Measurements from ENCODE around the gene SLC35E1. TPM values are rescaled to one million over a fixed set of nuclear protein-coding genes. Genes with fewer than 3 reads are reported as not detected.

SLC35E1 gene
- total RNA-seq, 1 donor from 2014 or later = 44.5 TPM

- DNase-seq (ENCODE audit: extremely low spot score, unreplicated experiment) = no peak
- TF ChIP-seq CTCF (conservative IDR thresholded peaks at IDR 0.05) = no peak
- Mint-ChIP-seq H3K27me3 (no peaks in the 10 kb centered on the region), H3K4me1 (ENCODE audit: unreplicated experiment) (peaks cover 9% of the 10 kb centered on the region), H3K4me3 (no peak overlapping the region), H3K27ac (no peak overlapping the region), H3K36me3 (peaks cover 3% of the 10 kb centered on the region), H3K9me3 (no peaks in the 10 kb centered on the region)
Observed at GRCh38 chr19:16577531-16577985, 5.3 kb upstream of the SLC35E1 start.

GRCh38 chr19:16576690-16577530 lies 4.7 kb upstream of the SLC35E1 start:
- no peaks in the 10 kb centered on the region for H3K27me3 Mint-ChIP-seq
- H3K4me1 Mint-ChIP-seq (ENCODE audit: unreplicated experiment) = peaks cover 12% of the 10 kb centered on the region

GRCh38 chr19:16575861-16576689 lies 3.9 kb upstream of the SLC35E1 start:
- Mint-ChIP-seq H3K4me1 (ENCODE audit: unreplicated experiment) (peaks cover 12% of the 10 kb centered on the region), H3K4me3 (no peak overlapping the region), H3K9me3 (no peaks in the 10 kb centered on the region), H3K27ac (no peak overlapping the region), H3K36me3 (peaks cover 3% of the 10 kb centered on the region), H3K27me3 (no peaks in the 10 kb centered on the region)
- TF ChIP-seq CTCF (conservative IDR thresholded peaks at IDR 0.05) = no peak
- DNase-seq (ENCODE audit: extremely low spot score, unreplicated experiment) = no peak

More at GRCh38 chr19:16576690-16577530, 4.7 kb upstream of the SLC35E1 start:
- H3K27ac Mint-ChIP-seq = no peak overlapping the region
- TF ChIP-seq CTCF (conservative IDR thresholded peaks at IDR 0.05) = no peak
- no peak overlapping the region for H3K4me3 Mint-ChIP-seq
- DNase-seq (ENCODE audit: extremely low spot score, unreplicated experiment) = no peak
- H3K36me3 Mint-ChIP-seq = peaks cover 3% of the 10 kb centered on the region
- no peaks in the 10 kb centered on the region for H3K9me3 Mint-ChIP-seq

GRCh38 chr19:16575282-16575681 lies 3.1 kb upstream of the SLC35E1 start:
- no peak for DNase-seq (ENCODE audit: extremely low spot score, unreplicated experiment)
- Mint-ChIP-seq H3K27me3 (no peaks in the 10 kb centered on the region), H3K9me3 (no peaks in the 10 kb centered on the region), H3K4me1 (ENCODE audit: unreplicated experiment) (peaks cover 12% of the 10 kb centered on the region), H3K36me3 (peaks cover 3% of the 10 kb centered on the region), H3K4me3 (no peak overlapping the region), H3K27ac (no peak overlapping the region)
- TF ChIP-seq CTCF (conservative IDR thresholded peaks at IDR 0.05) = no peak

- H3K4me1 Mint-ChIP-seq (ENCODE audit: unreplicated experiment) = peaks cover 17% of the 10 kb centered on the region
- peaks cover 3% of the 10 kb centered on the region for H3K36me3 Mint-ChIP-seq
- no peak for TF ChIP-seq CTCF (conservative IDR thresholded peaks at IDR 0.05)
- H3K27me3 Mint-ChIP-seq = no peaks in the 10 kb centered on the region
- H3K9me3 Mint-ChIP-seq = no peaks in the 10 kb centered on the region
- peak overlapping the region; percentile 79 for H3K27ac Mint-ChIP-seq
- H3K4me3 Mint-ChIP-seq = peak overlapping the region; percentile 98
- no peak for DNase-seq (ENCODE audit: extremely low spot score, unreplicated experiment)
Observed at GRCh38 chr19:16573925-16574324, 1.7 kb upstream of the SLC35E1 start.

All from type B pancreatic cell (in vitro differentiated cells).